ENCODE results near the gene FAM131A. TPM values are rescaled to one million over a fixed set of nuclear protein-coding genes. Genes with fewer than 3 reads are reported as not detected.

Gene FAM131A
- total and polyA plus RNA-seq, 2 of the 4 experiments (the other 2 are of a cell fraction): 10.8 to 19.5 TPM

DNA sequence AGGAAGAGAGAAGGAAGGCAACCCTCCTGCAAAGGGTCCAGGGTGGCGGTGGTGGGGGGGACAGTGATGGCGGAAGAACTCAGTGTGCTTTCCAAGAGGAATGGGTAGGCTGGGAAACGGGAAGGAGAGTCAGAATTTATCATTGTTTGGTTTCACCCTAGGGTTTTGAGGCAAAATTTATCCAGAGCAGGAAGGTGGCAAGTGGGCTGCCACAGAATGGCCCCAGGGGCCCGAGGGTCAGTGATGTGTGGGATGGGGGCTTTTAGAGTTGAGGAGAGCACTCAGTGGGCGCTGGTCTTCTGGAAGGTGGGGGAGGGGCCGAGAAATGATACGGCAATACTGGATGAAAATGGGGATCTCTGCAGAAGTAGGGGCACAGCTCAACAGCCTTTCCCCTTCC is 581 bp downstream of the FAM131A start:
- Histone ChIP-seq H3K14ac (replicated peaks; ENCODE audit: low read depth, low read length) (peak overlapping the region; percentile 19; the same call in 1 of the 2 replicates), H3K9ac (ENCODE audit: low read depth, low read length) (no peak overlapping the region; the same call in 1 of the 2 replicates), H3K36me3 (ENCODE audit: control insufficient read depth, insufficient read depth, low read length) (peaks cover 32% of the 10 kb centered on the region), H3K4me1 (ENCODE audit: control insufficient read depth, insufficient read depth, low read length) (peaks cover 33% of the 10 kb centered on the region), H3K56ac (ENCODE audit: extremely low read depth, insufficient read depth, low read length) (no peak overlapping the region), H3K9me1 (ENCODE audit: insufficient read depth, low read length) (peaks cover 23% of the 10 kb centered on the region), H3K9me3 (ENCODE audit: control insufficient read depth, insufficient read depth, low read length) (no peaks in the 10 kb centered on the region), H4K20me1 (ENCODE audit: insufficient read depth, low read length) (peaks cover 45% of the 10 kb centered on the region), H2AFZ (replicated peaks; ENCODE audit: low read length, poor library complexity) (peak overlapping the region; percentile 82), H3K4me3 (ENCODE audit: insufficient read depth, low read depth, low read length) (no peak overlapping the region), H2BK120ac (ENCODE audit: low read depth, low read length) (no peak overlapping the region; the same call in 1 of the 2 replicates), H3K4me2 (ENCODE audit: low read depth, low read length) (peak overlapping the region; percentile 29), H3K79me1 (ENCODE audit: low read depth in 1 of 2, low read length in 2 of 2) (peaks cover 23 to 87% of the 10 kb centered on the region in 2 experiments), H3K27me3 (ENCODE audit: control insufficient read depth, insufficient read depth, low read length) (no peaks in the 10 kb centered on the region), H3K4ac (ENCODE audit: low read depth, low read length) (peak overlapping the region; percentile 62; the same call in 1 of the 2 replicates), H4K8ac (ENCODE audit: low read depth in 2 of 2, low read length in 2 of 2) (peak overlapping the region in 1 of 2 experiments; percentile 48; a peak in 1 of 4 replicates), H2BK5ac (ENCODE audit: low read depth, low read length, poor library complexity, severe bottlenecking) (peak overlapping the region; percentile 27), H3K18ac (ENCODE audit: low read depth, low read length) (no peak overlapping the region), H2AK9ac (replicated peaks; ENCODE audit: low read depth, low read length, poor library complexity) (peak overlapping the region; percentile 81), H2BK20ac (ENCODE audit: low read depth, low read length) (0 out of 2 replicates have a peak overlapping the region, but pooled peaks have one; percentile 22), H3K27ac (ENCODE audit: insufficient read depth, low read length) (peak overlapping the region; percentile 24), H2BK15ac (ENCODE audit: low read depth, low read length) (no peak overlapping the region), H4K5ac (ENCODE audit: low read depth, low read length) (no peak overlapping the region), H4K91ac (ENCODE audit: insufficient read depth, low read depth, low read length) (no peak overlapping the region), H2AK5ac (ENCODE audit: low read depth, low read length) (peak overlapping the region; percentile 84), H3K23ac (ENCODE audit: low read depth, low read length) (peak overlapping the region; percentile 68; the same call in 1 of the 2 replicates)
- WGBS, 2 experiments (ENCODE audit: extremely low coverage in 2 of 2, insufficient read length in 1 of 2): 100% methylated on average over 2 of the region's 7 CpGs; no CpG with 5 or more reads in 1 of the 2 experiments
- ATAC-seq (ENCODE audit: low read depth) (no peak), DNase-seq (no peak)
- intact Hi-C loops (cut with micrococcal nuclease): no loop called here
- dilution Hi-C loops (cut with HindIII; ENCODE audit: low sequenced_read_pairs, unreplicated experiment): no loop called here
- in situ Hi-C loops (cut with MboI; ENCODE audit: low sequenced_read_pairs): no loop called here
- BruUV-seq (replicated peaks): no TSS peak
- no peak for TF ChIP-seq FOS (IDR thresholded peaks at IDR 0.05; ENCODE audit: low read depth, low read length)
- POLR2A ChIA-PET (ENCODE audit: unreplicated experiment): interaction anchor here (2.2 kb wide), 1 partner anchor 23 kb away, joined by 5 read pairs; no protein-coding TSS in a partner anchor
- CTCF ChIA-PET: no interaction called here

All from IMR-90 (cell line).